Measurements from ENCODE around the gene KIAA0513. TPM values are rescaled to one million over a fixed set of nuclear protein-coding genes. Genes with fewer than 3 reads are reported as not detected.

Gene KIAA0513
- total and polyA plus RNA-seq, 2 experiments from 2014 or later = 5.3 to 5.4 TPM

DNA sequence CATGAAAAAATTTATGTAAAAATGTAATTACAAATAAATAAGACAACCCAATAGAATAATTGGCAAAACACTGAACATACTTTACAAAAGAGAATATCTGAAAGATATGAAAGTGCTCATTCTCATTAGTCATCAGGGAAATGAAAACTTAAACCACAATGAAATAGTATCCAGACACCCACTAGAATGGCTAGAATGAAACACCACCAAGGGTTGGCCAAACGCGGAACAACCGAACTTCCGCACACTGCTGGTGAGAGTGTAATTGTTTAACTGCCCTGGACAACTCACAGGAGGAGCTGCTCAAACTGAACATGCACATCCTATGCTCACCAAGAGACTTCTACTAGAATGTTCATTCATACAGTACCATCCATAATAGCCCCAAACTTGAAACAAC, 10.4 kb upstream of the KIAA0513 start:
- Histone ChIP-seq H3K36me3 (ENCODE audit: low read depth) (no peaks in the 10 kb centered on the region), H3K4me1 (ENCODE audit: insufficient read depth) (no peaks in the 10 kb centered on the region; the same call in 1 of the 2 replicates), H3K27ac (no peak overlapping the region), H3K9me2 (ENCODE audit: insufficient read depth) (no peaks in the 10 kb centered on the region), H3K27me3 (replicated peaks; ENCODE audit: insufficient read depth) (no peaks in the 10 kb centered on the region), H3K4me2 (ENCODE audit: unreplicated experiment) (no peak overlapping the region), H3K4me3 (no peak overlapping the region), H3K9ac (no peak overlapping the region), H3K79me2 (ENCODE audit: insufficient read depth) (no peaks in the 10 kb centered on the region), H3K9me3 (ENCODE audit: low read depth) (no peaks in the 10 kb centered on the region), H4K20me1 (ENCODE audit: insufficient read depth) (no peaks in the 10 kb centered on the region), H3F3A (ENCODE audit: insufficient read depth) (no peaks in the 10 kb centered on the region), H2AFZ (no peak overlapping the region)
- WGBS, 2 experiments (ENCODE audit: low coverage in 1 of 2, low lambda C conversion rate in 2 of 2, missing lambda C conversion rate in 2 of 2) = 94 to 98% methylated on average over 4 of the region's 4 CpGs
- in situ Hi-C loops (cut with MboI) = no loop called here
- TF ChIP-seq EZH2 (IDR thresholded peaks at IDR 0.05; ENCODE audit: insufficient read depth, poor library complexity, severe bottlenecking) (no peak), EZH2phosphoT487 (IDR thresholded peaks at IDR 0.05; ENCODE audit: insufficient read depth, low read depth) (no peak)
- no peak for DNase-seq

DNA sequence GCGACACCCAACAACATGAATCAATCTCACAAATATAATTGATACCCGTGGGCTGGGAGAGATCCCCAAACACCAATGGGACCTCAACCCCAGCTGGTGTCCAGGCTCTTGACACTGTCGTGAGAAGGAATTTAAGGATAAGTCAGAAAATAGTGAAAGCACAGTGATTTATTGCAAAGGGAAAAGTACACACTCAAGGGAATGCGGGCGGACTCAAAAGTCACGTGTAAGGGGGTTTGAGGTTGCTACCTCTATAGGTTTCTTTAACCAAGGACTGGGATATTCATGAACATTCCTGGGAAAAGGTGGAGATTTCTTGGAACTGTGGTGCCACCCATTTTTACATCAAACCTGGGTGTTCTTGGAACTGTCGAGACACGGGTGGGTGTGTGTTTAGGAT, 10.0 kb upstream of the KIAA0513 start:
- Histone ChIP-seq H4K20me1 (ENCODE audit: insufficient read depth) (no peaks in the 10 kb centered on the region), H3K27ac (no peak overlapping the region), H3K9me3 (ENCODE audit: low read depth) (no peaks in the 10 kb centered on the region), H3K4me3 (no peak overlapping the region), H3K4me1 (ENCODE audit: insufficient read depth) (no peaks in the 10 kb centered on the region), H3K27me3 (replicated peaks; ENCODE audit: insufficient read depth) (no peaks in the 10 kb centered on the region), H3K4me2 (ENCODE audit: unreplicated experiment) (no peak overlapping the region), H3K36me3 (ENCODE audit: low read depth) (no peaks in the 10 kb centered on the region), H2AFZ (no peak overlapping the region), H3K79me2 (ENCODE audit: insufficient read depth) (no peaks in the 10 kb centered on the region), H3K9me2 (ENCODE audit: insufficient read depth) (no peaks in the 10 kb centered on the region), H3K9ac (no peak overlapping the region), H3F3A (ENCODE audit: insufficient read depth) (no peaks in the 10 kb centered on the region)
- in situ Hi-C loops (cut with MboI) = no loop called here
- 66 to 67% methylated on average over 8 of the region's 8 CpGs for WGBS, 2 experiments (ENCODE audit: low coverage in 1 of 2, low lambda C conversion rate in 2 of 2, missing lambda C conversion rate in 2 of 2)
- TF ChIP-seq EZH2 (IDR thresholded peaks at IDR 0.05; ENCODE audit: insufficient read depth, poor library complexity, severe bottlenecking) (no peak), EZH2phosphoT487 (IDR thresholded peaks at IDR 0.05; ENCODE audit: insufficient read depth, low read depth) (no peak)
- no peak for DNase-seq

DNA sequence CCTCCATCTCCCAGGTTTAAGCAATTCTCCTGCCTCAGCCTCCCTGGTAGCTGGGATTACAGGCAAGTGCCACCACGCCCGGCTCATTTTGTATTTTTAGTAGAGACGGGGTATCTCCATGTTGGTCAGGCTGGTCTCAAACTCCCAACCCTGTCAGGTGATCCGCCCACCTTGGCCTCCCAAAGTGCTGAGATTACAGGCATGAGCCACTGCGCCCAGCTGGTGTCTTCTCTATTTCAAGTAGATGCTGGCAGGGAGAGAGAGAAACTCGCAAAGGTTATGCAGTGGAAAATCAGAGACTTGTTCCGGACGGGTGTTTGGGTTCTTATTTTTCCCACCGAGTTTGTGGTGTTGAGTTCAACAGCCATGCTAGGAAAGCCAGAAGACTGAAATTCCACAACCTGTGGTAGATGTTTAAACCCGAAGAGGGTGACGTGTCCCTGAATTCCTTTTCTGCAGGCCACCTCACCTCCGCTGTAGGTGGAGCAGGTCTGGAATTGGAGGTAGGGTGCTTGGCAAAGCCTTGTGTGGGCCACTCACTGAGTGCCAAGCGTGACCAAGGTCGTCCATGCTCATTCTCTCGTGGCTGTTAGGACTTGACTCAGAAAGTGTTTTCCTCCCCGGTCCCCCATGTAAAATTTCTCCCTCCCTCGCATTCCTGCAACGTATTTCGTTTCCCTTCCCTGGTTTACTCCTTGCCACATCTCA, 8.9 kb upstream of the KIAA0513 start:
- Histone ChIP-seq H3F3A (ENCODE audit: insufficient read depth) (no peaks in the 10 kb centered on the region), H3K4me2 (ENCODE audit: unreplicated experiment) (no peak overlapping the region), H3K4me1 (ENCODE audit: insufficient read depth) (no peaks in the 10 kb centered on the region), H3K9ac (no peak overlapping the region), H2AFZ (no peak overlapping the region), H3K79me2 (ENCODE audit: insufficient read depth) (no peaks in the 10 kb centered on the region), H3K9me3 (ENCODE audit: low read depth) (no peaks in the 10 kb centered on the region), H3K9me2 (ENCODE audit: insufficient read depth) (no peaks in the 10 kb centered on the region), H4K20me1 (ENCODE audit: insufficient read depth) (no peaks in the 10 kb centered on the region), H3K27me3 (replicated peaks; ENCODE audit: insufficient read depth) (no peaks in the 10 kb centered on the region), H3K36me3 (ENCODE audit: low read depth) (no peaks in the 10 kb centered on the region), H3K27ac (no peak overlapping the region), H3K4me3 (no peak overlapping the region)
- 90 to 93% methylated on average over 19 of the region's 19 CpGs for WGBS, 2 experiments (ENCODE audit: low coverage in 1 of 2, low lambda C conversion rate in 2 of 2, missing lambda C conversion rate in 2 of 2)
- TF ChIP-seq EZH2phosphoT487 (IDR thresholded peaks at IDR 0.05; ENCODE audit: insufficient read depth, low read depth) (no peak), EZH2 (IDR thresholded peaks at IDR 0.05; ENCODE audit: insufficient read depth, poor library complexity, severe bottlenecking) (no peak)
- DNase-seq = no peak
- in situ Hi-C loops (cut with MboI) = no loop called here

DNA sequence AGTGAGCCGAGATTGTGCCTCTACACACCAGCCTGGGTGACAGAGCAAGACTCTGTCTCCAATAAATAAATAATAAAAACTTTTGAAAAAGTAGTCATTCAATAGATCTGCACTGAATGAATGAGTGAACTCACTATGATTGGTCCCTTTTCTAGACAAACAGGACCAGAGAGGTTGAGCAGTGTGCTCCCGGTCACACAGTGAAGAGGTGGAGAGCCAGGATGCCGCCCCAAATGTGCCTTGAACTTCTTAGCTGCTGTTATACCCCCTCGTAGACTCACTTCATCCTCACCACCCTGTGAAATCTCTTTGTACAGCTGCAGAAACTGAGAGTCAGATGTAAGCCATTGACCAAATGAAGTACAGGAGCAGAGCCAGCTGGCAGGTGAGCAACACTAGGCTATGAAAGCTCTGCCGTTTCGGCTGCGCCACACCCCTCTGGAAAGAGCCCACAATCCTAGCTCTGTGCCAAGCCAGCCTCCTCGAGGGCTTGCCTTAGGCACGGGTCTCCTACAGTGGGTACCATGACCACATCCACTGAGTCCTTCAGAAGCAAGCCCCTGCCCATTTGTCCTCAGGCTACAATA, 7.8 kb upstream of the KIAA0513 start:
- peak; percentile 38 for DNase-seq
- no peak overlapping the region for H3K9ac ChIP-seq
- H3K4me2 ChIP-seq (ENCODE audit: unreplicated experiment) = no peak overlapping the region
- H3K4me3 ChIP-seq = no peak overlapping the region
- no peak overlapping the region for H2AFZ ChIP-seq
- no peaks in the 10 kb centered on the region for H3K79me2 ChIP-seq (ENCODE audit: insufficient read depth)
- 34 to 40% methylated on average over 9 of the region's 9 CpGs for WGBS, 2 experiments (ENCODE audit: low coverage in 1 of 2, low lambda C conversion rate in 2 of 2, missing lambda C conversion rate in 2 of 2)
- H3K9me2 ChIP-seq (ENCODE audit: insufficient read depth) = no peaks in the 10 kb centered on the region
- H3K9me3 ChIP-seq (ENCODE audit: low read depth) = no peaks in the 10 kb centered on the region
- H3F3A ChIP-seq (ENCODE audit: insufficient read depth) = no peaks in the 10 kb centered on the region
- H3K36me3 ChIP-seq (ENCODE audit: low read depth) = no peaks in the 10 kb centered on the region
- H3K27me3 ChIP-seq (replicated peaks; ENCODE audit: insufficient read depth) = no peaks in the 10 kb centered on the region
- TF ChIP-seq EZH2 (IDR thresholded peaks at IDR 0.05; ENCODE audit: insufficient read depth, poor library complexity, severe bottlenecking) (no peak), EZH2phosphoT487 (IDR thresholded peaks at IDR 0.05; ENCODE audit: insufficient read depth, low read depth) (no peak)
- no peak overlapping the region for H3K27ac ChIP-seq
- H4K20me1 ChIP-seq (ENCODE audit: insufficient read depth) = no peaks in the 10 kb centered on the region
- H3K4me1 ChIP-seq (ENCODE audit: insufficient read depth) = no peaks in the 10 kb centered on the region
- in situ Hi-C loops (cut with MboI) = no loop called here

Measured in GM23248 (cell line).